ENCODE data around the gene ATP6V0E2. TPM values are rescaled to one million over a fixed set of nuclear protein-coding genes. Genes with fewer than 3 reads are reported as not detected.

The ATP6V0E2 gene
- polyA plus RNA-seq, 2 of the 4 experiments (the other 2 are of a cell fraction): 17.3 to 44.9 TPM

DNA sequence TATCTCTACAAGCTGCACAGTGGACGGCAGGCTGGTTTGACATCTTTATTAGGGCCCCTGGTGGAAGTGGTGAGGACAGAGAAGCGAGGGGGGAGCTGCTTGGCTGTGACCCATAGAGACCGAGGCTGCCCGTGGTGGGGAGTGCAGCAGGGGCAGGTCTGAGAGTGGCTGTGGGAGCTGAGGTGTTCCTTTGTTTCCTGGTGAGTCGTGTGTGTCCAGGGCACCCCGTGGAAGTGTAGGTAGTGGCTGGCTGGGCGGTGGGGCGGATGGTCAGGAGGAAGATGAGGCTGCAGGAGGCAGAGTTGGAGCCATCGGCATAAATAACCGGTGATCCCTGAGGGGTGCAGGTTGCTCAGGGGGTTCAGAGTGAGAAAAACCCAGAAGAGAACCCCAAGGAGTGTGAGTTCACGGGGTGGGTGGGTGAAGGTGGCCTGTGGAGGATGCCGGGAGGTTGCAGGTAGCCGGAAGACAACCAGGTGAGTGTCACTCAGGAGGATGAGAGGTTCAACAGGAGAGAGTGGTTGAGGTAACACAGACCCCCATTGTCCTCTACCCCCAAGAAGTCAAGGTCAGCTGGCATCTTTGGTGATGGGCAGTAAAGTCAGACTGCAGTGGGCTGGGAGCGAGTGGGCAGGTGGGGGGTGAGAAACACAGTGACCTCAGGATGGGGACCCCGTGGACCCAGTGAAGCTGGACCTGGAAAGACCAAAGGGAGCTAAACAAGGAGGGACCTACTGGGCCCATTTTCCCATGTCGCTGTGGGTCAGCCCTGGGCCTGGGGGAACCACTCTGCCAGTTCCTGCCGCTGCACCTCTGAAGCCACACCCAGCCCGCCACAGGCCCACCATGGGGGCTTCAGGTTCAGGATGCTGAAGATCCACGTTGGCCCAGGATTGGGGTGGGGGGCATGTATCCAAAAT is 7.8 kb downstream of the ATP6V0E2 start:
- ATAC-seq (no peak), DNase-seq (ENCODE audit: low read depth in 1 of 2, low spot score in 1 of 2) (no peak), FAIRE-seq (no peak)
- H3K27ac ChIP-seq: no peak overlapping the region
- no peaks in the 10 kb centered on the region for H3K4me1 ChIP-seq
- TF ChIP-seq HOXB5 (CRISPR knock-in tag; IDR thresholded peaks at IDR 0.05): no peak
- TF ChIP-seq TP53 (CRISPR knock-in tag; IDR thresholded peaks at IDR 0.05): no peak
- no peak for TF ChIP-seq HOXA7 (CRISPR knock-in tag; IDR thresholded peaks at IDR 0.05)
- no peak for TF ChIP-seq ESRRA (IDR thresholded peaks at IDR 0.05; ENCODE audit: borderline replicate concordance, low read length)
- TF ChIP-seq, protein P1, sequence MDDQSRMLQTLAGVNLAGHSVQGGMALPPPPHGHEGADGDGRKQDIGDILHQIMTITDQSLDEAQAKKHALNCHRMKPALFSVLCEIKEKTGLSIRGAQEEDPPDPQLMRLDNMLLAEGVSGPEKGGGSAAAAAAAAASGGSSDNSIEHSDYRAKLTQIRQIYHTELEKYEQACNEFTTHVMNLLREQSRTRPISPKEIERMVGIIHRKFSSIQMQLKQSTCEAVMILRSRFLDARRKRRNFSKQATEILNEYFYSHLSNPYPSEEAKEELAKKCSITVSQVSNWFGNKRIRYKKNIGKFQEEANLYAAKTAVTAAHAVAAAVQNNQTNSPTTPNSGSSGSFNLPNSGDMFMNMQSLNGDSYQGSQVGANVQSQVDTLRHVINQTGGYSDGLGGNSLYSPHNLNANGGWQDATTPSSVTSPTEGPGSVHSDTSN (IDR thresholded peaks at IDR 0.05): no peak
- TF ChIP-seq, protein P2, sequence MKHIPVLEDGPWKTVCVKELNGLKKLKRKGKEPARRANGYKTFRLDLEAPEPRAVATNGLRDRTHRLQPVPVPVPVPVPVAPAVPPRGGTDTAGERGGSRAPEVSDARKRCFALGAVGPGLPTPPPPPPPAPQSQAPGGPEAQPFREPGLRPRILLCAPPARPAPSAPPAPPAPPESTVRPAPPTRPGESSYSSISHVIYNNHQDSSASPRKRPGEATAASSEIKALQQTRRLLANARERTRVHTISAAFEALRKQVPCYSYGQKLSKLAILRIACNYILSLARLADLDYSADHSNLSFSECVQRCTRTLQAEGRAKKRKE (CRISPR knock-in tag; IDR thresholded peaks at IDR 0.05; ENCODE audit: low read depth): no peak
- H3K4me2 ChIP-seq: no peak overlapping the region
- CTCF ChIA-PET: interaction anchor here (0.9 to 1.2 kb wide), 2 partner anchors 11 to 50 kb away, joined by 3 to 5 read pairs; no protein-coding TSS in a partner anchor
- H3K9me3 ChIP-seq: no peaks in the 10 kb centered on the region
- POLR2A ChIA-PET: no interaction called here
- H3K4me3 ChIP-seq: no peak overlapping the region
- WGBS (ENCODE audit: missing lambda C conversion rate): 78% methylated on average over 19 of the region's 19 CpGs

DNA sequence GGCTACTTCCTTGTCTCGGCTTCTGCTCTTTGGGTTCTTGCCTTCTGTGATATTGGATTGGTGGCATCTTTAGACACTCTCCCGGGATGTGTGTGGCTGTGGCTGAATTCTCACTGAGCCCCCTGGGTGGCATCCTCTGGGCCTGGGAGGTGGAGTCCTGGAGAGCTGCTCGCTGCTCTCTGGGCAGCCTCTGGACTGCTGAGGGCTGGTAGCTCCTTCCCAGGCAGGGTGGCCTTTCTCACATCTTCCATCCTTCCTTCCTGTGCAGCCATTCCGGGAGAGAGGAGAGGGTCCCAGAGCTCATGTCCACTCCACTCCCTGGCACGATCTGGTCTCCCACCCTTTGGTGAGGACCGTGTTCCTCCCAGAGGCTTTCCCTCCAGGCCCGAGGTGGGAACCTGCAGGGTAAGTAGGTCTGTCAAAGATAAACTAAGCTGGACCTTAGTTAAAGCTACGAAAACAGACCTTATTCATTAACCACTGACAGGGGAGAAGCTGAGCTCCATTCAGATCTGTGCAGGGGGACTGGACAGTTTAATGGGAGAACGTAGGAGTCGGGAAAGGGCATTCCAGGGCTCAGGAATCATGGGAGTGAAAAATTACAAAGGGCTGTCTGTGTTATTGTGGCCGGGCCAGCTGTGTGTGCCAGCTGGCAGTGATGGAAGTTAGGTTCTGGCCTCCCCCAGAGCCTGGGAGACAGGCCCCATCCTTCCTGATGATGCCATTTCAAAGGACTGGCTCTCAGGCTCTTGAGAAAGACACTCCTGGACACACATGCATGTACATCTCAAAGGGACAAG is 8.7 kb downstream of the ATP6V0E2 start:
- no peak for TF ChIP-seq SMC3 (IDR thresholded peaks at IDR 0.05)
- TF ChIP-seq, protein P3, sequence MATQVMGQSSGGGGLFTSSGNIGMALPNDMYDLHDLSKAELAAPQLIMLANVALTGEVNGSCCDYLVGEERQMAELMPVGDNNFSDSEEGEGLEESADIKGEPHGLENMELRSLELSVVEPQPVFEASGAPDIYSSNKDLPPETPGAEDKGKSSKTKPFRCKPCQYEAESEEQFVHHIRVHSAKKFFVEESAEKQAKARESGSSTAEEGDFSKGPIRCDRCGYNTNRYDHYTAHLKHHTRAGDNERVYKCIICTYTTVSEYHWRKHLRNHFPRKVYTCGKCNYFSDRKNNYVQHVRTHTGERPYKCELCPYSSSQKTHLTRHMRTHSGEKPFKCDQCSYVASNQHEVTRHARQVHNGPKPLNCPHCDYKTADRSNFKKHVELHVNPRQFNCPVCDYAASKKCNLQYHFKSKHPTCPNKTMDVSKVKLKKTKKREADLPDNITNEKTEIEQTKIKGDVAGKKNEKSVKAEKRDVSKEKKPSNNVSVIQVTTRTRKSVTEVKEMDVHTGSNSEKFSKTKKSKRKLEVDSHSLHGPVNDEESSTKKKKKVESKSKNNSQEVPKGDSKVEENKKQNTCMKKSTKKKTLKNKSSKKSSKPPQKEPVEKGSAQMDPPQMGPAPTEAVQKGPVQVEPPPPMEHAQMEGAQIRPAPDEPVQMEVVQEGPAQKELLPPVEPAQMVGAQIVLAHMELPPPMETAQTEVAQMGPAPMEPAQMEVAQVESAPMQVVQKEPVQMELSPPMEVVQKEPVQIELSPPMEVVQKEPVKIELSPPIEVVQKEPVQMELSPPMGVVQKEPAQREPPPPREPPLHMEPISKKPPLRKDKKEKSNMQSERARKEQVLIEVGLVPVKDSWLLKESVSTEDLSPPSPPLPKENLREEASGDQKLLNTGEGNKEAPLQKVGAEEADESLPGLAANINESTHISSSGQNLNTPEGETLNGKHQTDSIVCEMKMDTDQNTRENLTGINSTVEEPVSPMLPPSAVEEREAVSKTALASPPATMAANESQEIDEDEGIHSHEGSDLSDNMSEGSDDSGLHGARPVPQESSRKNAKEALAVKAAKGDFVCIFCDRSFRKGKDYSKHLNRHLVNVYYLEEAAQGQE (IDR thresholded peaks at IDR 0.05): no peak
- TF ChIP-seq, protein P4, sequence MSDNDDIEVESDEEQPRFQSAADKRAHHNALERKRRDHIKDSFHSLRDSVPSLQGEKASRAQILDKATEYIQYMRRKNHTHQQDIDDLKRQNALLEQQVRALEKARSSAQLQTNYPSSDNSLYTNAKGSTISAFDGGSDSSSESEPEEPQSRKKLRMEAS (IDR thresholded peaks at IDR 0.05): no peak
- no peak for TF ChIP-seq JUN (IDR thresholded peaks at IDR 0.05)
- TF ChIP-seq, protein P5, sequence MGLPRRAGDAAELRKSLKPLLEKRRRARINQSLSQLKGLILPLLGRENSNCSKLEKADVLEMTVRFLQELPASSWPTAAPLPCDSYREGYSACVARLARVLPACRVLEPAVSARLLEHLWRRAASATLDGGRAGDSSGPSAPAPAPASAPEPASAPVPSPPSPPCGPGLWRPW (IDR thresholded peaks at IDR 0.05): no peak
- no peak for TF ChIP-seq CHD2 (IDR thresholded peaks at IDR 0.05; ENCODE audit: low read length, partially characterized antibody)
- no peak for TF ChIP-seq RNF2 (IDR thresholded peaks at IDR 0.05; ENCODE audit: borderline replicate concordance, low read depth)
- no peak for TF ChIP-seq KDM1A (IDR thresholded peaks at IDR 0.05; ENCODE audit: low read depth)
- TF ChIP-seq, protein P6, sequence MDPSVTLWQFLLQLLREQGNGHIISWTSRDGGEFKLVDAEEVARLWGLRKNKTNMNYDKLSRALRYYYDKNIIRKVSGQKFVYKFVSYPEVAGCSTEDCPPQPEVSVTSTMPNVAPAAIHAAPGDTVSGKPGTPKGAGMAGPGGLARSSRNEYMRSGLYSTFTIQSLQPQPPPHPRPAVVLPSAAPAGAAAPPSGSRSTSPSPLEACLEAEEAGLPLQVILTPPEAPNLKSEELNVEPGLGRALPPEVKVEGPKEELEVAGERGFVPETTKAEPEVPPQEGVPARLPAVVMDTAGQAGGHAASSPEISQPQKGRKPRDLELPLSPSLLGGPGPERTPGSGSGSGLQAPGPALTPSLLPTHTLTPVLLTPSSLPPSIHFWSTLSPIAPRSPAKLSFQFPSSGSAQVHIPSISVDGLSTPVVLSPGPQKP (IDR thresholded peaks at IDR 0.05; ENCODE audit: low read depth, low read length): no peak
- TF ChIP-seq CHD4 (IDR thresholded peaks at IDR 0.05; ENCODE audit: borderline replicate concordance): no peak
- no peak for TF ChIP-seq GATA3 (IDR thresholded peaks at IDR 0.05; ENCODE audit: borderline replicate concordance)
- TF ChIP-seq ZFP36 (IDR thresholded peaks at IDR 0.05; ENCODE audit: borderline replicate concordance, partially characterized antibody): no peak
- TF ChIP-seq, protein P7, sequence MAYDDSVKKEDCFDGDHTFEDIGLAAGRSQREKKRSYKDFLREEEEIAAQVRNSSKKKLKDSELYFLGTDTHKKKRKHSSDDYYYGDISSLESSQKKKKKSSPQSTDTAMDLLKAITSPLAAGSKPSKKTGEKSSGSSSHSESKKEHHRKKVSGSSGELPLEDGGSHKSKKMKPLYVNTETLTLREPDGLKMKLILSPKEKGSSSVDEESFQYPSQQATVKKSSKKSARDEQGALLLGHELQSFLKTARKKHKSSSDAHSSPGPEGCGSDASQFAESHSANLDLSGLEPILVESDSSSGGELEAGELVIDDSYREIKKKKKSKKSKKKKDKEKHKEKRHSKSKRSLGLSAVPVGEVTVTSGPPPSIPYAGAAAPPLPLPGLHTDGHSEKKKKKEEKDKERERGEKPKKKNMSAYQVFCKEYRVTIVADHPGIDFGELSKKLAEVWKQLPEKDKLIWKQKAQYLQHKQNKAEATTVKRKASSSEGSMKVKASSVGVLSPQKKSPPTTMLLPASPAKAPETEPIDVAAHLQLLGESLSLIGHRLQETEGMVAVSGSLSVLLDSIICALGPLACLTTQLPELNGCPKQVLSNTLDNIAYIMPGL (CRISPR knock-in tag; IDR thresholded peaks at IDR 0.05; ENCODE audit: borderline replicate concordance): no peak
- no peak for TF ChIP-seq MAFK (IDR thresholded peaks at IDR 0.05; ENCODE audit: partially characterized antibody)
- TF ChIP-seq FOXS1 (CRISPR knock-in tag; IDR thresholded peaks at IDR 0.05): no peak
- TF ChIP-seq EP300 (IDR thresholded peaks at IDR 0.05): no peak
- TF ChIP-seq, protein P8, sequence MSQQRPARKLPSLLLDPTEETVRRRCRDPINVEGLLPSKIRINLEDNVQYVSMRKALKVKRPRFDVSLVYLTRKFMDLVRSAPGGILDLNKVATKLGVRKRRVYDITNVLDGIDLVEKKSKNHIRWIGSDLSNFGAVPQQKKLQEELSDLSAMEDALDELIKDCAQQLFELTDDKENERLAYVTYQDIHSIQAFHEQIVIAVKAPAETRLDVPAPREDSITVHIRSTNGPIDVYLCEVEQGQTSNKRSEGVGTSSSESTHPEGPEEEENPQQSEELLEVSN (IDR thresholded peaks at IDR 0.05; ENCODE audit: borderline replicate concordance, low read depth): no peak
- no peak for TF ChIP-seq ZC3H11A (IDR thresholded peaks at IDR 0.05)
- Histone ChIP-seq H3K4me1 (no peaks in the 10 kb centered on the region), H3K27ac (no peak overlapping the region), H3K9me3 (no peaks in the 10 kb centered on the region), H3K4me3 (no peak overlapping the region), H3K4me2 (no peak overlapping the region)
- FAIRE-seq (no peak), DNase-seq (ENCODE audit: low read depth in 1 of 2, low spot score in 1 of 2) (no peak), ATAC-seq (no peak)
- ChIA-PET POLR2A (no interaction called here), CTCF (interaction anchor here (0.7 to 1.7 kb wide), 4 partner anchors 8 to 27 kb away, joined by 3 to 9 read pairs (median 5); no protein-coding TSS in a partner anchor)
- WGBS (ENCODE audit: missing lambda C conversion rate): 88% methylated on average over 11 of the region's 11 CpGs
